Hematopoietic multipotent progenitor cell treated with erythropoietin and hydrocortisone succinate and interleukin-3 and kit ligand, for 4 days (in vitro differentiated cells): ENCODE data around the gene ELL2.
"Not testable (repeated sequence)": the region's sequence is repeated elsewhere in the genome, so short reads cannot be mapped to it uniquely, and the experiment has no call there.

Experiments
- DNase-seq: peaks from one replicate; pipeline ENCODE4 v3.0.0-alpha.2; 2015

ELL2 gene

GRCh38 chr5:95856501-95856981 lies 105.1 kb downstream of the ELL2 start:
- no peak for DNase-seq

GRCh38 chr5:95853490-95853889 lies 108.2 kb downstream of the ELL2 start:
- DNase-seq: no peak

- DNase-seq: no peak
Observed at GRCh38 chr5:95852567-95852966, 109.1 kb downstream of the ELL2 start.

GRCh38 chr5:95851141-95851540 lies 110.5 kb downstream of the ELL2 start:
- not testable (repeated sequence) for DNase-seq

- peak; percentile 35 for DNase-seq
Observed at GRCh38 chr5:95850391-95850894, 111.2 kb downstream of the ELL2 start.

- no peak for DNase-seq
Observed at GRCh38 chr5:95848701-95849100, 113.0 kb downstream of the ELL2 start.

GRCh38 chr5:95847261-95847592 lies 114.4 kb downstream of the ELL2 start:
- DNase-seq: no peak

GRCh38 chr5:95846554-95847260 lies 114.9 kb downstream of the ELL2 start:
- peak; percentile 89 for DNase-seq

GRCh38 chr5:95845391-95845790 lies 116.3 kb downstream of the ELL2 start:
- DNase-seq: peak; percentile 46

- DNase-seq: peak; percentile 53
Observed at GRCh38 chr5:95843733-95844223, 117.9 kb downstream of the ELL2 start.

- peak; percentile 98 for DNase-seq
Observed at GRCh38 chr5:95842854-95843544, 118.7 kb downstream of the ELL2 start.

- DNase-seq: no peak
Observed at GRCh38 chr5:95841914-95842812, 119.5 kb downstream of the ELL2 start.

- no peak for DNase-seq
Observed at GRCh38 chr5:95840956-95841705, 120.5 kb downstream of the ELL2 start.

GRCh38 chr5:95839658-95840057 lies 122.0 kb downstream of the ELL2 start:
- no peak for DNase-seq

- no peak for DNase-seq
Observed at GRCh38 chr5:95838556-95838955, 123.1 kb downstream of the ELL2 start.

GRCh38 chr5:95838001-95838520 lies 123.6 kb downstream of the ELL2 start:
- no peak for DNase-seq

- no peak for DNase-seq
Observed at GRCh38 chr5:95837492-95837891, 124.2 kb downstream of the ELL2 start.

- not testable (repeated sequence) for DNase-seq
Observed at GRCh38 chr5:95836971-95837370, 124.7 kb downstream of the ELL2 start.

GRCh38 chr5:95836544-95836943 lies 125.1 kb downstream of the ELL2 start:
- no peak for DNase-seq

- DNase-seq: peak; percentile 57
Observed at GRCh38 chr5:95835682-95836385, 125.8 kb downstream of the ELL2 start.
